Thoracic aorta (tissue), 2 donors: Measurements from ENCODE around the gene NSFL1C. TPM values are rescaled to one million over a fixed set of nuclear protein-coding genes. Genes with fewer than 3 reads are reported as not detected.

Experiments
- ATAC-seq: fragments of 150-250 bp; one replicate; pipeline ENCODE4 v1.8.0; 2017; ENCODE audit warnings: low read depth; ENCODE audit not compliant: insufficient number of reproducible peaks, low FRiP score
- DNase-seq: peaks from one replicate; pipeline ENCODE4 v3.0.0-alpha.2; 2020; ENCODE audit warnings: low spot score
- H3K27ac ChIP-seq, 2 donors: fragments of 200-600 bp; sonication (generic); 1 replicate in 1 of 2; 2 replicates in 1 of 2; pipeline ENCODE4 v1.5.1; 2016; ENCODE audit warnings: mild to moderate bottlenecking in 2 of 2, moderate library complexity in 2 of 2
- H3K27me3 ChIP-seq: fragments of 200-600 bp; sonication (generic); replicated peaks from 2 replicates; pipeline ENCODE4 v1.6.0; 2016; ENCODE audit warnings: mild to moderate bottlenecking; ENCODE audit not compliant: insufficient read depth
- H3K36me3 ChIP-seq: fragments of 200-600 bp; sonication (generic); one replicate; pipeline ENCODE4 v1.5.1; 2016
- H3K4me1 ChIP-seq, 2 donors: fragments of 200-600 bp; sonication (generic); 1 replicate in 1 of 2; 2 replicates in 1 of 2; pipeline versions ENCODE4 v1.5.1 to v1.6.0; 2016; ENCODE audit warnings: low read depth in 2 of 2, mild to moderate bottlenecking in 1 of 2; ENCODE audit not compliant: control insufficient read depth in 1 of 2
- H3K4me3 ChIP-seq: fragments of 200-600 bp; sonication (generic); 2 replicates; pipeline ENCODE4 v1.5.1; 2016; ENCODE audit warnings: mild to moderate bottlenecking
- H3K9me3 ChIP-seq: fragments of 200-600 bp; sonication (generic); 2 replicates; pipeline ENCODE4 v1.5.1; 2016
- total RNA-seq, 2 donors: library from RNA; depleted of rRNA; stranded (reverse); fragments of >200 nt; gene quantifications; one replicate each; pipeline versions ENCODE4 v1.1.0 to v1.2.3, GENCODE V29; 2016
- TF ChIP-seq, protein P1 (sequence below): fragments of 200-600 bp; sonication (generic); IDR thresholded peaks from one replicate; pipeline ENCODE4 v1.5.1; 2019; ENCODE audit warnings: antibody characterized with exemption

Gene NSFL1C
- 10 to 100 TPM; 26.9 to 49.7 TPM for total RNA-seq

DNA sequence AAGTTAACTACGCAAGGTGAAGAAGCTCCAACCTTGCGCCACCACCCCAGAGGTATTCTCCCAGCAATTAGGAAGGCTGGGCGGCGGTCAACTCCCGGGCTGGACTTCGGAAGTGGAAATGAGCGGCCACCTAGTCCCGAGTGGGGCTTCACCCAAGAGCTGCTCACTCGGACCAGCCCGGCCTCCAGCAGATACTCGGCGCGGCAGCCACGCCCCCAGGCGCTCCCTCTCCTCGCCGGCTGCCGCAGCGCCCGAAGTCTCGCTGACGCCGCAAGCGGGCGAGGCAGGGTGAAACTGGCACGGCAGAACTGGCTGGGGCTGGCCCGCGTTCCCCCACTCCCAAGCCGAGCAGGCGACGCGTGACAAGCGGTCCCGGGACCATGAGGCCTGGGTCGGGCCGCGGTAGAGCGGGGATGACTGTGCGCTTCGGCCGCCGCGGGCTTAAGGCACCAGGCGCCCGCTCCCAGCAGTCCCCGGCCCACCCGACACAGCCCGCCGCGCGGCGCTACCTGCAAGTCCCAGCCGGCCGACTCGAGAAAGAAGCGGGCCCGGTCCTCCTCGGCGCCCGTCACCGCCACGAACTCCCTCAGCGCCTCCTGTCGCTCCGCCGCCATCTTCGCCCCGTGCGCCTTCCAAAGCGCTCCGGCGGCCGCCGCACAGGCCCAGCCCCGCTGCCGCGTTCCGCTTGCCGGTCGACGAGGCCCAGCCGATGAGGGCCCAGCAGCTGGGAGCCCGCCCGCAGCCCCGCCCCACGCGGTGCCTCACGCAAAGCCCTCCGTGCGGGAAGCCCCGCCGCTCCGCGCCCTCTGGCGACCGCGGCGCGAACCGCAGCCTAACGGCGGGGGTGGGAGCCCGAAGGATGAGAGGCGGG lies at the start of gene NSFL1C:
TSS of gene NSFL1C (minus strand) at position 639 of the 871 bp plus-strand sequence. CDS start at position 614, 25 bp downstream.
- ATAC-seq (peak; percentile 76), DNase-seq (peak; percentile 62)
- peak within 1 kb of the TSS; percentile 93 for H3K4me3 ChIP-seq
- peaks cover 7% of the 10 kb centered on the region for H3K36me3 ChIP-seq
- H3K9me3 ChIP-seq, result no peaks in the 10 kb centered on the region
- H3K4me1 ChIP-seq, result peaks cover 24 to 49% of the 10 kb centered on the region in 2 donors
- H3K27me3 ChIP-seq, result no peaks in the 10 kb centered on the region
- TF ChIP-seq, protein P1, sequence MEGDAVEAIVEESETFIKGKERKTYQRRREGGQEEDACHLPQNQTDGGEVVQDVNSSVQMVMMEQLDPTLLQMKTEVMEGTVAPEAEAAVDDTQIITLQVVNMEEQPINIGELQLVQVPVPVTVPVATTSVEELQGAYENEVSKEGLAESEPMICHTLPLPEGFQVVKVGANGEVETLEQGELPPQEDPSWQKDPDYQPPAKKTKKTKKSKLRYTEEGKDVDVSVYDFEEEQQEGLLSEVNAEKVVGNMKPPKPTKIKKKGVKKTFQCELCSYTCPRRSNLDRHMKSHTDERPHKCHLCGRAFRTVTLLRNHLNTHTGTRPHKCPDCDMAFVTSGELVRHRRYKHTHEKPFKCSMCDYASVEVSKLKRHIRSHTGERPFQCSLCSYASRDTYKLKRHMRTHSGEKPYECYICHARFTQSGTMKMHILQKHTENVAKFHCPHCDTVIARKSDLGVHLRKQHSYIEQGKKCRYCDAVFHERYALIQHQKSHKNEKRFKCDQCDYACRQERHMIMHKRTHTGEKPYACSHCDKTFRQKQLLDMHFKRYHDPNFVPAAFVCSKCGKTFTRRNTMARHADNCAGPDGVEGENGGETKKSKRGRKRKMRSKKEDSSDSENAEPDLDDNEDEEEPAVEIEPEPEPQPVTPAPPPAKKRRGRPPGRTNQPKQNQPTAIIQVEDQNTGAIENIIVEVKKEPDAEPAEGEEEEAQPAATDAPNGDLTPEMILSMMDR, result peak; percentile 94
- H3K27ac ChIP-seq, result peak within 1 kb of the TSS; percentile 71 to 75

DNA sequence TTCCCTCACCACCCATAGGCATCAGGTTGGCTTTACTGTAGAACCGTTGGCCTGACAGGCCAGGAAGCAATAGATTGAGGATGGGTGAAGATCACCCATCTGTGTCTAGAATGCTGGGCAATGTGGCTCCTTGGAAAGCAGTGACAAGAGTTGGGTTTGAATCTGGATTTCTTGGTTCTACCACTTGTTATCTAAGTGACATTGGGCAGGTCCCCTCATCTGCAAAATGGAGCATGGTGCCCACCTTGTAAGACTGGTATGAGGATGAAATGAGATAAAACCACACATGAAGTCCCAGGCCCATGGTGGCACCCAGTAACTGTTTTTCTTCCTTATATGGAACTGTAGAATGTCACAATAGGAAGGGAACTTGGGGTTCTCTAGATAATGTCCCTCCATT lies 47.2 kb upstream of the NSFL1C start:
- DNase-seq, result no peak
- H3K4me3 ChIP-seq, result no peak overlapping the region
- ATAC-seq, result no peak

DNA sequence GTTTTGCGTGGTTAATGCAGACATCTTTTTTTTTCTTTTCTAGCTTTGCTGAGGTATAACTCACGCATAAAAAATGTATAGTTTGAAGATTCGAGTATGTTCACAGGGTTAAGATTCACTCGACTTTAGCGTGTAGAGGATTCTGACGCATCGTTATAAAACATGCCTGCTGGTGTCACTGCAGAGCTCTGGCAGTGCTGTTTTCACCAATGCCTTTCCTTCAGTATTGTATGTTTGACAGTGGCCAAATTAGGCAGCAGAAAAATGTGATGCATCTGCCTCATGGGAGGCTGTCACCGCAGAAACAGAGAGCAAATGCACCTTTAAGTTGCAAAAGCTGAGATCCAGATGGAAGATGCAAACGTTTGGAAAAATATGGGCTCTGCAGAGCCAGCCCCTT lies 42.6 kb upstream of the NSFL1C start:
- H3K27ac ChIP-seq, result no peak overlapping the region
- H3K4me1 ChIP-seq, result no peaks in the 10 kb centered on the region
- H3K4me3 ChIP-seq, result no peak overlapping the region
- H3K9me3 ChIP-seq, result no peaks in the 10 kb centered on the region
- ATAC-seq, result no peak
- H3K36me3 ChIP-seq, result no peaks in the 10 kb centered on the region
- no peak for DNase-seq
- TF ChIP-seq, protein P1, result no peak
- H3K27me3 ChIP-seq, result no peaks in the 10 kb centered on the region

More for the DNA sequence above, 47.2 kb upstream of the NSFL1C start:
- no peaks in the 10 kb centered on the region for H3K4me1 ChIP-seq
- TF ChIP-seq, protein P1, result no peak
- no peaks in the 10 kb centered on the region for H3K27me3 ChIP-seq
- H3K36me3 ChIP-seq, result no peaks in the 10 kb centered on the region
- no peaks in the 10 kb centered on the region for H3K9me3 ChIP-seq
- H3K27ac ChIP-seq, result no peak overlapping the region

DNA sequence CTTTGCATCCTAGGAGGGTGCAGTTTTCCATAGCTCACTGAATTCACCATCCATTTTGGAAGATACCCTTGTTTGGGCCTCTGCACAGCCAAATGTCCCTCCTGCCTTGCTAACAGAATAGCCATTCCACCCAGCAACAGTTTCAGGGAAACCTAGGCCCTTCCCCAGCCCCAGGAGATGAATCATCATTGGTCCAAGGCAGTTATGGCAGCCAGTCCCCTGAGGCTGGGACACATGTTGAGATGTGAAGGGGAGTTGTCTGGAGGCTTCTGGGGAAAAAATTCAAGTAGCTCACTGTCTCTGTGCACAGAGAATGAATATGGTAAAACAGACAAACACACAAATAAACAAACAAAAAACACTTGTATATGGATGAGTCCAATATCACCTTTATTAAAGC lies 41.9 kb upstream of the NSFL1C start:
- H3K27ac ChIP-seq, result no peak overlapping the region
- no peaks in the 10 kb centered on the region for H3K27me3 ChIP-seq
- no peak for DNase-seq
- TF ChIP-seq, protein P1, result no peak
- H3K36me3 ChIP-seq, result no peaks in the 10 kb centered on the region
- no peak overlapping the region for H3K4me3 ChIP-seq
- H3K9me3 ChIP-seq, result no peaks in the 10 kb centered on the region
- ATAC-seq, result no peak
- H3K4me1 ChIP-seq, result no peaks in the 10 kb centered on the region

DNA sequence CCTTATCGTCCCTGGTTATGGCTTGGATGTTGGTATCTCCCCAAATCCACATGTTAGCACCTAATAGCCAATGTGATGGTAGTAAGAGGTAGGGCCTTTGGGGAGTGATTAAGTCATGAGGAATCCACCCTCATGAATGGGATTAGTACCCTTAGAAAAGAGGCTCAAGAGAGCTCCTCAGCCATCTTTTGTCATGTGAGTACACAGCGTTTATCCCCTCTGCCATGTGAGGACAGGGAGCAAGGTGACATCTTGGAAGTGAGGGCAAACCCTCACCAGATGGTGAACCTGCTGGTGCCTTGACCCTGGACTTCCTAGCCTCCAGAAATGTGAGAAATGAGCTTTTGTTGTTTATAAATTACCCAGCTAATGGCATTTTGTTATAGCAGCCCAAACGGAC lies 40.6 kb upstream of the NSFL1C start:
- Histone ChIP-seq H3K9me3 (no peaks in the 10 kb centered on the region), H3K4me3 (no peak overlapping the region), H3K27me3 (no peaks in the 10 kb centered on the region), H3K4me1 (no peaks in the 10 kb centered on the region), H3K36me3 (no peaks in the 10 kb centered on the region), H3K27ac (no peak overlapping the region)
- TF ChIP-seq, protein P1, result no peak
- ATAC-seq (no peak), DNase-seq (no peak)
